Keratinocyte (primary cell): ENCODE data around the gene MED9.

Source experiments
- CTCF ChIP-seq, 3 experiments: IDR thresholded peaks in 1 of 3; conservative IDR thresholded peaks in 1 of 3; optimal IDR thresholded peaks in 1 of 3; 2 replicates in 2 of 3; 3 replicates in 1 of 3; pipeline versions ENCODE3 to v1.5.1; 2011; ENCODE audit warnings: low read length in 3 of 3, mild to moderate bottlenecking in 3 of 3, moderate library complexity in 2 of 3, control low read depth in 1 of 3, inconsistent platforms in 1 of 3; ENCODE audit not compliant: insufficient read depth in 2 of 3; ENCODE audit errors: extremely low read depth in 1 of 3
- EZH2 ChIP-seq: IDR thresholded peaks from one replicate; pipeline ENCODE4 v1.6.1; 2012; ENCODE audit warnings: inconsistent platforms, mild to moderate bottlenecking, low read length, moderate library complexity

- TF ChIP-seq CTCF (optimal IDR thresholded peaks at IDR 0.05 in 1 of 3, IDR thresholded peaks at IDR 0.05 in 1 of 3, conservative IDR thresholded peaks at IDR 0.05 in 1 of 3; ENCODE audit: extremely low read depth in 1 of 3, insufficient read depth in 2 of 3, low read length in 3 of 3) (no peak), EZH2 (no peak)
Measured at GRCh38 chr17:17541640-17542001, 64.8 kb downstream of the MED9 start.
